Measurements from ENCODE around the gene EPHB4.
A peak's percentile ranks its signal among the peaks of the same experiment; 100 is the strongest.
"Not testable (repeated sequence)": the region's sequence is repeated elsewhere in the genome, so short reads cannot be mapped to it uniquely, and the experiment has no call there.

The EPHB4 gene

DNA sequence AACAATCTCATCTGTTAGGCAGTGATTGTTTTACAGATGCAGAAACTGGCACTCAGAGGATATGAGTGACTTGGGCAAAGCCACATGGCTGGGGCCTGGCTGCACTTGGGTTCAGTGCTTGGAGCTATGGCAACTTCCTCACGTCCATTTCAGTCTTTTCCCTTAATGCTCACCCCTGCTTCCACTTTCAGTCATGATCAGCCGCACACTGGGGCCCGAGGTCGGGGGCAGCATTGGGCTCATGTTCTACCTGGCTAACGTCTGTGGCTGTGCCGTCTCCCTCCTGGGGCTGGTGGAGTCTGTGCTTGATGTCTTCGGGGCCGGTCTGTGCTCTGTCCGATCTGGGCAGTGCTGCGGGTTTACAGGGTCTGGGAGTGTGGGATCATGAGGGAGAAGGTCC, 28.2 kb upstream of the EPHB4 start:
- ChIA-PET CTCF (no interaction called here), POLR2A (ENCODE audit: low non-redundant PET) (no interaction called here)
- DNase-seq (ENCODE audit: low spot score), result no peak
- TF ChIP-seq, protein P1, sequence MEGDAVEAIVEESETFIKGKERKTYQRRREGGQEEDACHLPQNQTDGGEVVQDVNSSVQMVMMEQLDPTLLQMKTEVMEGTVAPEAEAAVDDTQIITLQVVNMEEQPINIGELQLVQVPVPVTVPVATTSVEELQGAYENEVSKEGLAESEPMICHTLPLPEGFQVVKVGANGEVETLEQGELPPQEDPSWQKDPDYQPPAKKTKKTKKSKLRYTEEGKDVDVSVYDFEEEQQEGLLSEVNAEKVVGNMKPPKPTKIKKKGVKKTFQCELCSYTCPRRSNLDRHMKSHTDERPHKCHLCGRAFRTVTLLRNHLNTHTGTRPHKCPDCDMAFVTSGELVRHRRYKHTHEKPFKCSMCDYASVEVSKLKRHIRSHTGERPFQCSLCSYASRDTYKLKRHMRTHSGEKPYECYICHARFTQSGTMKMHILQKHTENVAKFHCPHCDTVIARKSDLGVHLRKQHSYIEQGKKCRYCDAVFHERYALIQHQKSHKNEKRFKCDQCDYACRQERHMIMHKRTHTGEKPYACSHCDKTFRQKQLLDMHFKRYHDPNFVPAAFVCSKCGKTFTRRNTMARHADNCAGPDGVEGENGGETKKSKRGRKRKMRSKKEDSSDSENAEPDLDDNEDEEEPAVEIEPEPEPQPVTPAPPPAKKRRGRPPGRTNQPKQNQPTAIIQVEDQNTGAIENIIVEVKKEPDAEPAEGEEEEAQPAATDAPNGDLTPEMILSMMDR (conservative IDR thresholded peaks at IDR 0.05; ENCODE audit: low read depth), result no peak
- H3K27ac ChIP-seq, result peak overlapping the region; percentile 73

DNA sequence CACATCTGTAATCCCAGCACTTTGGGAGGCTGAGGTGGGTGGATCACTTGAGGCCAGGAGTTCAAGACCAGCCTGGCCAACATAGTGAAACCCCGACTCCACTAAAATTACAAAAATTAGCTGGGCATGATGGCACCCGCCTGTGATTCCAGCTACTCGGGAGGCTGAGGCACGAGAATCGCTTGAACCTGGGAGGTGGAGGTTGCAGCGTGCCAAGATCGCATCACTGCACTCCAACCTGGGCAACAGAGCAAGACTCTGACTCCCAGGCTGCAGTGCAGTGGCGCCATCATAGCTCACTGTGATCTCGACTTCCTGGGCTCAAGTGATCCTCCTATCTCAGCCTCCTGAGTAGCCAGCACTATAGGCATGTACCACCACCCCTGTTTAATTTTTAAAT, 27.6 kb upstream of the EPHB4 start:
- DNase-seq (ENCODE audit: low spot score); CTCF ChIA-PET; POLR2A ChIA-PET (ENCODE audit: low non-redundant PET): not testable (repeated sequence)
- H3K27ac ChIP-seq, result peak overlapping the region; percentile 73

DNA sequence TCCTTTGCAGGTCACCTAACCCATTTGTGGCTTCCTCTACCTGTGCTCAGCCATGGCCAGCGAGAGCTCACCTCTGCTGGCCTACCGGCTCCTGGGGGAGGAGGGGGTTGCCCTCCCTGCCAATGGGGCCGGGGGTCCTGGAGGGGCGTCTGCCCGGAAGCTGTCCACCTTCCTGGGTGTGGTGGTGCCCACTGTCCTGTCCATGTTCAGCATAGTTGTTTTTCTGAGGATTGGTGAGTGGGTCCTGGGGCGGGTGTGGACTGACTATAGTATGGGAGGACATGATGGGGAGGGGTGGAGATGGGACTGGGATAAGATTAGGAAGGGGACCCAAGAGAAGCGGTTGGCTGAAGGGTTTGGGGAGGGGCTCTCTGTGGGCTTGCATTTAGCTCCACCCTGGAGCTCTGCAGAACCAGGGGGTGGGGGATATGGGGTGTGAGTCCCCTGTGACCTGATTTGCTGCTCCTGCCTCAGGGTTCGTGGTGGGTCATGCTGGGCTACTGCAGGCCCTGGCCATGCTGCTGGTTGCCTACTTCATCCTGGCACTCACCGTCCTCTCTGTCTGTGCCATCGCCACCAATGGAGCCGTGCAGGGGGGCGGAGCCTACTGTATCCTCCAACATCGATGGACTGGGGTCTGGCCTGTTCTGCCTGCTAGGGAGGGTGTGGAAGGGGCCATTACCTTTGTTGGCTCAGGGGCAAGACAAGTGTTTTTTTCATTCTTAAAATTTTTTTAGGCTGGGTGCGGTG, 27.0 kb upstream of the EPHB4 start:
- DNase-seq (ENCODE audit: low spot score), result no peak
- CTCF ChIA-PET, result interaction anchor here (0.6 kb wide), 1 partner anchor 248 kb away, joined by 3 read pairs; no protein-coding TSS in a partner anchor
- peak overlapping the region; percentile 73 for H3K27ac ChIP-seq
- TF ChIP-seq, protein P1 (conservative IDR thresholded peaks at IDR 0.05; ENCODE audit: low read depth), result no peak
- POLR2A ChIA-PET (ENCODE audit: low non-redundant PET), result interaction anchor here (0.6 to 1.1 kb wide), 2 partner anchors 16 to 170 kb away, joined by 3 to 7 read pairs; no protein-coding TSS in a partner anchor

DNA sequence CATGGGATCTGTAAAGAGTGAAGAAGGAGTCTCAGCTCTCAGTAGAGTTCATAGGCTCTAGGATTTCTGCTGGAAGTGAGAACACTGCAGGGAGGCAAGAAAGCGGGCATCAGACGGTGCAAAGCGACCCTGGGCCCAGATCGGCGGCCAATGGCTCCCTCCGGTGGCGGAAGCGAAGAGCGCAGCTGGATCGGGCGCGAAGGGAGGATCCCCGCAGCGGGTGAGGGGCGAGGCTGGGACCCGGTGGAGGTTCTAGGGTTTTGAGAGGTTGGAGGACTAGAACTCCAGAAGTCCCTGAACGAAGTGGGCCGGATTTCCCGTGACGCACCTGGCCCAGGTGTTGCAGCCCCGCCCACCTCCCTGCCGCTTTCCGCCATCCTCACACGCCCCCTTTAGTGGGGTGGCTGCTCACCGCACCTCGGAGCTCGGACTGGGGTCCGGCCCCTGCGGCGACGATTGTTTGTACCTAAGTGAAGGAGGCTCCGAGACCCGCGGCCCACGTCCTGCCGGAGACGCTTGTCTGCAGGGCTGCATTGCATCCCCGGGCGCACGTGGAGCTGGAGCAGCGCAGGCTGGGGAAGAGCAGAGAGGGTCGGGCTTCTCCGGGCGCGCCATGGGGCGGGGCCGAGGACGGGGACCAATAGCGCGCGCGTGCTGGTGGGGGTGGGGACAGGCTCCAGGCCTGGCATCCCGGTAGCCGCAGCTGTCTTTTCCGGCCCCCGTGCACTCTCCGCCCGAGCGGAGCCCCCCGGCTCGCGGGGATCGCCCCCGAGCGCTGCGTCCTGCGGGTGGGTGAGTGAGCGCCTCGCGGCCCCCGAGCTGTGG, 24.9 kb upstream of the EPHB4 start, which contains the start of gene SLC12A9:
Gene SLC12A9 (plus strand): TSS at position 666 of the 825 bp plus-strand sequence. CDS start 1,485 bp downstream, outside the sequence.
- ChIA-PET CTCF (interaction anchor here (0.5 to 3.4 kb wide), 28 partner anchors 9 to 1261 kb away, joined by 3 to 40 read pairs (median 4); partner anchors contain the start of genes EPO and POP7), POLR2A (ENCODE audit: low non-redundant PET) (interaction anchor here (1.7 kb wide), 1 partner anchor 147 kb away, joined by 7 read pairs; the partner anchor contains the start of gene POP7)
- peak within 1 kb of the TSS; percentile 73 for H3K27ac ChIP-seq
- peak; percentile 97 for DNase-seq (ENCODE audit: low spot score)
- TF ChIP-seq, protein P1 (conservative IDR thresholded peaks at IDR 0.05; ENCODE audit: low read depth), result peak; percentile 97

DNA sequence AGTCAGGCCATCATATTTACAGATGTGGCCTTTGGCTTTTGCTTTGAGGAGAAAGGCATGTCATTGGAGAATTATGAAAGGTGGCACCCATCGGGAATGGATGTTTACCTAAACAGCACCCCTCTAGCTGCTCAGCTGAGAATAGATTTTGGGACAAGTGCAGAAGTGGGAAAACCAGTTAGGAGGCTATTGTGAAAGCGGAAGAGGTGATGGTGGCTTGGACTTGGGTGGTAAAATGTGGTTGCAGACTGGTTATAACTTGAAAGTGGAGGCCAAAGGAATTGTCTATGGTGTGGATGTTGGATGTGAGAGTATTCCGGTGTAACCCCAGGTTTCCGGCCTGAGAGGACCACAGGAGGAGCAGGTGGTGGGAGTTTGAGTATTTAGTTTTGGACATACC, 20.0 kb upstream of the EPHB4 start:
- CTCF ChIA-PET, result no interaction called here
- TF ChIP-seq, protein P1 (conservative IDR thresholded peaks at IDR 0.05; ENCODE audit: low read depth), result no peak
- no peak overlapping the region for H3K27ac ChIP-seq
- no peak for DNase-seq (ENCODE audit: low spot score)
- POLR2A ChIA-PET (ENCODE audit: low non-redundant PET), result no interaction called here

DNA sequence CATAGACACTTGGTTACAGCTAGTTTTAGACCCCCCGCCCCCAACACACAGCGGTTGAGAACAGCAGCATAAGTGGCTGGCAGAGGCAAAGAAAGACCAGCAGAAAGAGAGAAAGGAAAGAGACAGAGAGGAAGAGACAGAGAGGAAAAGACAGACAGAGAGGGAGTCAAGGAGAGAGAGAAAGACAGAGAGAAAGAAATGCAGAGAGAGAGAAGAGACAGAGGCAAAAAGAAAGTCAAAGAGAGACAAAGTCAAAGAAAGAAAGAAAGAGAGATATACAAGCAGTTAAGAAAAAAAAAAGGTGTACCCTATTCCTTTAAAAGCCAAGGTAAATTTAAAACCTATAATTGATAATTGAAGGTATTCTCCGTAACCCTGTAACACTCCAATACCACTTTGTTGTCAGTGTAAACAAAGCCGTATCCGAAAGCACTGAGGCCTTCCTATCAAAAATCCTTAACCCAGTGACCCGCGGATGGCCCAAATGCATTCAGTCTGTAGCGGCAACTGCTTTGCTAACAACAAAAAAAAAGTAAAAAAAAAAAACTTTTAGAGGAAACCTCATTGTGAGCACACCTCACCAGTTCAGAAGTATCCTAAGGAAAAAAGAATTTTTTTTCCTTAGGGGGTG, 13.3 kb upstream of the EPHB4 start:
- TF ChIP-seq, protein P1 (conservative IDR thresholded peaks at IDR 0.05; ENCODE audit: low read depth), result no peak
- ChIA-PET POLR2A (ENCODE audit: low non-redundant PET) (no interaction called here), CTCF (no interaction called here)
- DNase-seq (ENCODE audit: low spot score), result no peak
- H3K27ac ChIP-seq, result no peak overlapping the region

Data from RWPE1 (cell line).